Fibroblast of the aortic adventitia (primary cell): ENCODE measurements around the gene OR51G1. TPM values are rescaled to one million over a fixed set of nuclear protein-coding genes. Genes with fewer than 3 reads are reported as not detected.

Experiments
- DNase-seq: peaks from one replicate; pipeline ENCODE4 v3.0.0-alpha.2; 2010; ENCODE audit warnings: low read depth
- H3K4me3 ChIP-seq: 2 replicates; pipeline ENCODE4 v1.5.1; 2011; ENCODE audit warnings: low read depth, mild to moderate bottlenecking, control low read depth, low read length, moderate library complexity
- CTCF ChIP-seq: IDR thresholded peaks from 2 replicates; pipeline ENCODE4 v1.5.1; 2011; ENCODE audit warnings: mild to moderate bottlenecking, low read length, control low read depth, inconsistent platforms; ENCODE audit not compliant: insufficient read depth
- total RNA-seq: library from RNA; depleted of rRNA; stranded (reverse); fragments of >200 nt; gene quantifications from 2 replicates; pipeline ENCODE4 v1.2.3, GENCODE V29; 2012; ENCODE audit warnings: low replicate concordance

Gene OR51G1
- total RNA-seq, 1 donor, result not detected

- no peak for TF ChIP-seq CTCF
- no peak overlapping the region for H3K4me3 ChIP-seq
- no peak for DNase-seq
Measured at GRCh38 chr11:4932751-4933150, 8.6 kb upstream of the OR51G1 start.

GRCh38 chr11:4926608-4927007 is 2.5 kb upstream of the OR51G1 start:
- H3K4me3 ChIP-seq, result no peak overlapping the region
- no peak for DNase-seq
- no peak for TF ChIP-seq CTCF

GRCh38 chr11:4922304-4922703 is 1.8 kb downstream of the OR51G1 start:
- no peak overlapping the region for H3K4me3 ChIP-seq
- no peak for TF ChIP-seq CTCF
- DNase-seq, result no peak

- no peak for TF ChIP-seq CTCF
- no peak for DNase-seq
- no peak overlapping the region for H3K4me3 ChIP-seq
Measured at GRCh38 chr11:4921796-4922195, 2.3 kb downstream of the OR51G1 start.

- no peak for DNase-seq
- H3K4me3 ChIP-seq, result no peak within 1 kb of the TSS
- TF ChIP-seq CTCF, result no peak
Measured at GRCh38 chr11:4919250-4919649, 4.9 kb downstream of the OR51G1 start, which contains the start of gene OR51G2. Gene OR51G2, minus strand, starts transcription at chr11:4919350. Its CDS starts 3,687 bp downstream, at chr11:4915663.

- no peak for TF ChIP-seq CTCF
- no peak for DNase-seq
- no peak overlapping the region for H3K4me3 ChIP-seq
Measured at GRCh38 chr11:4916581-4916980, 7.6 kb downstream of the OR51G1 start.

GRCh38 chr11:4903484-4903883 is 20.7 kb downstream of the OR51G1 start, which contains the start of gene OR51A7:
Gene OR51A7, plus strand, starts transcription at chr11:4903783. Its CDS starts 3,587 bp downstream, at chr11:4907370.
- DNase-seq, result no peak
- no peak for TF ChIP-seq CTCF
- no peak within 1 kb of the TSS for H3K4me3 ChIP-seq
